ENCODE data around the gene TMED4.

- TF ChIP-seq, protein P1, sequence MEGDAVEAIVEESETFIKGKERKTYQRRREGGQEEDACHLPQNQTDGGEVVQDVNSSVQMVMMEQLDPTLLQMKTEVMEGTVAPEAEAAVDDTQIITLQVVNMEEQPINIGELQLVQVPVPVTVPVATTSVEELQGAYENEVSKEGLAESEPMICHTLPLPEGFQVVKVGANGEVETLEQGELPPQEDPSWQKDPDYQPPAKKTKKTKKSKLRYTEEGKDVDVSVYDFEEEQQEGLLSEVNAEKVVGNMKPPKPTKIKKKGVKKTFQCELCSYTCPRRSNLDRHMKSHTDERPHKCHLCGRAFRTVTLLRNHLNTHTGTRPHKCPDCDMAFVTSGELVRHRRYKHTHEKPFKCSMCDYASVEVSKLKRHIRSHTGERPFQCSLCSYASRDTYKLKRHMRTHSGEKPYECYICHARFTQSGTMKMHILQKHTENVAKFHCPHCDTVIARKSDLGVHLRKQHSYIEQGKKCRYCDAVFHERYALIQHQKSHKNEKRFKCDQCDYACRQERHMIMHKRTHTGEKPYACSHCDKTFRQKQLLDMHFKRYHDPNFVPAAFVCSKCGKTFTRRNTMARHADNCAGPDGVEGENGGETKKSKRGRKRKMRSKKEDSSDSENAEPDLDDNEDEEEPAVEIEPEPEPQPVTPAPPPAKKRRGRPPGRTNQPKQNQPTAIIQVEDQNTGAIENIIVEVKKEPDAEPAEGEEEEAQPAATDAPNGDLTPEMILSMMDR (IDR thresholded peaks at IDR 0.05 in 2 of 3, conservative IDR thresholded peaks at IDR 0.05 in 1 of 3; ENCODE audit: control insufficient read depth in 2 of 3, extremely low read depth in 1 of 3, insufficient read depth in 1 of 3, low read depth in 3 of 3, low read length in 3 of 3): no peak
- TF ChIP-seq ASH2L (IDR thresholded peaks at IDR 0.05; ENCODE audit: borderline replicate concordance, low read depth): no peak
- TF ChIP-seq USF2 (IDR thresholded peaks at IDR 0.05; ENCODE audit: borderline replicate concordance, low read depth, low read length): no peak
- TF ChIP-seq NFIC (IDR thresholded peaks at IDR 0.05; ENCODE audit: low read depth, low read length): no peak
- no peak for TF ChIP-seq ZNF592 (IDR thresholded peaks at IDR 0.05)
- no peak for TF ChIP-seq TCF7 (IDR thresholded peaks at IDR 0.05; ENCODE audit: borderline replicate concordance)
- TF ChIP-seq SUZ12 (IDR thresholded peaks at IDR 0.05; ENCODE audit: unreplicated experiment): no peak
- no peak for TF ChIP-seq FOXM1 (IDR thresholded peaks at IDR 0.05; ENCODE audit: low read depth, low read length)
- TF ChIP-seq HDGF (IDR thresholded peaks at IDR 0.05): no peak
- no peak for TF ChIP-seq ZNF217 (IDR thresholded peaks at IDR 0.05)
- TF ChIP-seq ATF2 (IDR thresholded peaks at IDR 0.05; ENCODE audit: low read length): no peak
- no peak for TF ChIP-seq SIX5 (IDR thresholded peaks at IDR 0.05; ENCODE audit: low read depth, low read length, severe bottlenecking)
These were observed 8.9 kb upstream of the TMED4 start for GRCh38 chr7:44590910-44591309.
